Cerebellar nuclear complex (tissue), 1 donor: ENCODE results near the gene KICS2.
"Not testable (repeated sequence)": the region's sequence is repeated elsewhere in the genome, so short reads cannot be mapped to it uniquely, and the experiment has no call there.

ENCODE experiments used
- DNase-seq, 2 experiments: peaks; one replicate each; lab custom pipeline; 2025; lab: John Stamatoyannopoulos, UW

Gene KICS2

DNA sequence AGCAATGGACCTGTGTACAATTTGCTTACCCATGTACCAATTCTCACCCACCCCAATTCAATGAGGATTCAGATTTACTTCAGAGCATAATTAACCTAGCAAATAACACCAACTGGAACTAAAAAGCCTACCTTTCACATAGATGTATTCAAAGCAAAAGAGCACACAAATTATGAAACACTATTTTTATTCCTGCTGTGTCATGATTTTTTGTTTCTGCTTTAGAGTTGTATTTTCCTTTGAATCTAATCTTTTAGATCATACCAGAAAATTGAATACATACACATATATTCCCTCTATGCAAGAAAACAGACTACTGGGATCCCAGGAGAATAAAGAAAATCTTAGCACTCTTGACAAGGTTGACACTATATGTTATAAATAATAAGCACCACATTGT, 5.9 kb downstream of the KICS2 start:
- DNase-seq: no peak

DNA sequence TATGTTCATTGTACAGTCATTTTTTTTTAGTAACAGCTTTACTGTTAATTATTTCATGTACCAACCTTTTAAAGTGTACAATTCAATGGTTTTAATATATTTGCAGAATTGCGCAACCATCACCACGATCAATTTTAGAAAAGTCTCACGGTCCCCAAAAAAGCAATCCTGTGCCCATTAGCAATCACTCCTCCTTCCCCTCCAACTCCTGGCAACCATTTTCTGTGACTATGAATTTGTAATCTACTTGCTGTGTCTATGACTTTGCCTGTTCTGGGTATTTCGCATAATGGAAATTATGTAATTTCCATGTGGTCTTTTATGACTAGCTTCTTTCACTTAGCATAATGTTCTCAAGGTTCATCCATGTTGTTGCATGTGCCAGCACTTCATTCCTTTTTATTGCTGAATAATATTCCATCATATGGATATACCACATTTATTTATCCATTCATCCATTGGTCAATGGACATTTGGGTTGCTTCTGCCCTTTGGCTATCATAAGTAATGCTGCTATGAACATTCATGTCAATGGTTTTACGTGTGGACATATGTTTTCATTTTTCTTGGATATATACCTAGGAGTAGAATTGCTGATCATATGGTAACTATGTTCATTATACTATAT, 9.9 kb downstream of the KICS2 start:
- DNase-seq: no peak

DNA sequence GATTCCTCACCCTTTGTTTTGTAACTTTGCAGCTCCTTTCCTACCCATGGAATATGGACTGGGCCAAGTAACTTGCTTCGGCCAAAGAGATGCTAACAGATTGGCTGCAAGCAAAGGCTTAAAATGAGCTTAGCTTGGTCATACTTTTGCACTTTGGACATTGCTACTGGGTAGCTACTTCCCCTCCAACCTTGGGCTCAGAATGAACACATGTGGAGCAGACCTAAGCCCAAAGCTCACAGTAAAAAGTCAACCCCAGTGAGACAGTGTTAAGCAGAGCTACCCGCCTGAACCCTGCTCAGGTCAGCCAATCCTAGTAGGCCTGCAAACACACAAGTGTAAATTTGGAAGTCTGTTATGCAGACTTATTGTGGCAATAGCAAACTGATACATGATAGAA, 14.6 kb downstream of the KICS2 start:
- no peak for DNase-seq

DNA sequence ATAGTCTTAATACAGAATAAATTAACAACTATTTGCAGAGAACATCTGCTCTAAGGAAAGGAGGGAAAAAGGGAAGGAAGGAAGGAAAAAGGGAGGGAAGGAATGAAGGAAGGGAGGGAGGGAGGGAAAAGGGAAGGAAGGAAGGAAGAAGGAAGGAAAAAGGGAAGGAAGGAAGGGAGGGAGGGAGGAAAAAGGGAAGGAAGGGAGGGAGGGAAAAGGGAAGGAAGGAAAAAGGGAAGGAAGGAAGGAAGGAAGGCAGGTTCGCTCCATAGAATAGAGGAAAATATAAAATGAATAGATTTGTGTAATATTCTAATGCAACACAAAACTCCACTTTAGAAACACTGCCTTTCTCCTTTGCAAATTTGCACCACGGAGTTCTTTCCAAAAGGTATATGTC, 16.6 kb downstream of the KICS2 start:
- no peak for DNase-seq

DNA sequence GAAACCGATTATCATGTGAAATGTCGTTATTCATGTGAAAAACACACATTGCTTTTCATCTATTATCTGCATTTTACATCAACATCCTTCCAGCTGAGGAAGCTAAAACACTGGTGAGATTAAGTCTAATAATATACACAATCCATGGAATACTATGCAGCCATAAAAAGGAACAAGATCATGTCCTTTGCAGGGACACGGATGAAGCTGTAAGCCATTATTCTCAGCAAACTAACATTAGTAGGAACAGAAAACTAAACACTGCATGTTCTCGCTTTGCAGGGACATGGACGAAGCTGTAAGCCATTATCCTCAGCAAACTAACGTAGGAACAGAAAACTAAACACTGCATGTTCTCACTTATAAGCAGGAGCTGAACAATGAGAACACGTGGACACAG, 18.3 kb downstream of the KICS2 start:
- no peak for DNase-seq

DNA sequence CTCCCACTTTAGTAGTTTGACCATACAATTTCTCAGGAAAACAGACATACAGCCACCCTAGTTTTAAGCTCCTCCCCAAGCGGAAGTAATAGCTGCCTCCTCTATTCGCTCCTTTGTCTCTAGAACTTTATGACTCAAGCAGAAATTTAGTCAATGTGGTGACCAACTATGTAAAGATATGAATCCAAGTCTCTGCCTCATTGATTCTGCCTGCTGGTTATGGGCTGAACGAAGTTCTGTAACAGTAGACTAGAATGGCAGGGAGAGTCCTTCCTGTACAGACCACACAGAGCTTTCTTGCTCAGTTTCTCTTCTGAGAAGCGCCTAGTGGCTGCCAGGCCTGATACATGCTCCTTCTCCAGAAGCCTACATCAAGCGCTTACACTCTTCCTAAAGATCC, 19.1 kb downstream of the KICS2 start:
- DNase-seq: no peak

DNA sequence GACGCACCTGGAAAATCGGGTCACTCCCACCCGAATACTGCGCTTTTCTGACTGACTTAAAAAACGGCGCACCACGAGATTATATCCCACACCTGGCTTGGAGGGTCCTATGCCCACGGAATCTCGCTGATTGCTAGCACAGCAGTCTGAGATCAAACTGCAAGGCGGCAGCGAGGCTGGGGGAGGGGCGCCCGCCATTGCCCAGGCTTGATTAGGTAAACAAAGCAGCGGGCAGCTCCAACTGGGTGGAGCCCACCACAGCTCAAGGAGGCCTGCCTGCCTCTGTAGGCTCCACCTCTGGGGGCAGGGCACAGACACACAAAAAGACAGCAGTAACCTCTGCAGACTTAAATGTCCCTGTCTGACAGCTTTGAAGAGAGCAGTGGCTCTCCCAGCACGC, 26.3 kb downstream of the KICS2 start:
- not testable (repeated sequence) for DNase-seq

DNA sequence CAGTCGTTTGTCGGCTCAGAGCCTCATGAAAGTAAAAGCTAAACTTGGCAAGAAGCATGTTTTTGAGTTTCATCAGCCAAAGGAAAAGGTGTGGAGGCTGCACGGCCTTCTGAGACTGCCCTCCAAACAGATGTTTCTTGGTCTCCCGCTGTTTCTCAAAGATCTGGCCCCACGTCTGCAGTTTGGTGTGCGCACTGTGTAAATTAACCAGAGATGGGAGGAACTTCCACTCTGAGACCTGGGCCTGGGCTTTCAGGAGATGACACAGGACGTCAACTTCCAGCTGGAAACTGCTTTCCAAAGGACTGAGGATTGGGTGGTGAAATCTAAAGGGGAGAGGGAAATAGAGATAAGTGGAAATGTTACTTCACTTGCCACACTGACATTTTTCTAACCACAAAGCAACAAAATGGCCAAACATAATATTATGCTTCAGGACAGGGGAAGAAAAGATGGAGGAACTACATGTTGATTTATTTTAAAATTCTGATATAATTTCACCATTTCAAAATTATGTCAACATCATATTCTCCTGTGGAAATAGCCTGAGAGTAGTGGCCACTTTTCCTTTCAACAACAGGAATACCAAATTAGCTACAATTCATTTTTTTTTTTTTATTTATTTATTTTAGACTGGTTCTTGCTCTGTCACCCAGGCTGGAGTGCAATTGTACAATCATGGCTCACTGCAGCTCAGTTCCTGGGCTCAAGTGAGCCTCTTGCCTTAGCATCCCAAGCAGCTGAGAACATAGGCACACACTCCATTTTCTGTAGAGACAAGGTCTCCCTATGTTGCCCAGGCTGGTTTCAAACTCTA, 27.6 kb downstream of the KICS2 start:
- DNase-seq: no peak

DNA sequence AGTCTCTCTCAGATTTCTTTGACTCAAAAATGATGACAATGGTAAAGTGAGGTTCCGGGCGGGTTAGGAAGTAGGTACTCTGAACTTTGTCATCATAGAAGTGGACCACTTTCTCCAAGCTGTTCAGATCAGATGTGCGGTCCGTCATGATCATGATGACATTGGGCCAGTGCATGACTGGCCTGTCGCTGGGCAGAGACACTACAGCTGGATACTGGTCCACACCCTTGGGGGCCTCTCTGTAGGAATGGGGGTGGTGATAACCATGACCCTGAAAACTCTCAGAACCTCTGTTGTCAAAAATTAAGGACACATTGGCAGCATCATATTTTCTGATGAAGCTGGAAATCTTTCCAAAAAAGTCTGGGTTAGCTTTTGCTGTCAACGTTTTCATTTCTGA, 28.2 kb downstream of the KICS2 start:
- DNase-seq: no peak

DNA sequence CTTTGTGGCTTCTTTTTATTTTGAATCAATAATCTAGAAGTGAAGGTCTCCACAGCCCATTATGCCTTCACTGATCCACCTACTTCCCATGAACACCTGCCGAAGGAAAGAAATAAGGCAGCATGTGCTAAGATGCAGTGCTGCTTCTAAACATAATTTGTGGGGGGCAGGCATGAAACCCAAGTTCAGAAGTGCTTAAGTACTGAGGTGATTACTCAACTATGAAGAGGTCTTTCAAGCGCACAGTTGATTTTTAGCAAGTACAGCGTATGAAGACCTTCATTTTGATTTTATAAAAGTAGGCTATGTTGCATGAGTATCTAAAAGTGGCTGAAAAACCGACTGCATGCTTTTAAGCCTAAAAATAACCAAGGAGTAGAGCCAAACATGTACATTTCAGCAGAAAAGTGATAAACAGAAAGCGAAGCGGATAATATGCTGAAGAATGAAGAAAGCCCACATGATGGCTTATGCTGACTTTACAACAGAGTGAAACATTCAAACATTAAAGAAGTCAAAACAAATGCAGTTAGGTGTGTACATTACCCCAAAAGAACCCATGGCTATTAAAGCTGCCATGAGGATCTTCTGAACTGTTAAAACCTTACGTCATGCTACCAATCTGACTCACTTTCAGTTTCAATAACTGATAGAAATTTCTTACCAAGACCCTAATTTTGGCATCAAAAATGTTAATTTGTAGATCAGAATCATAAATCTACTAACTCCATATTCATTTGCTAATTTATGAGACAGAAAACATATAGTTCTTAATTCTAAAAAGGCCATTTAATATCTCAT, 29.3 kb downstream of the KICS2 start:
- DNase-seq: no peak

DNA sequence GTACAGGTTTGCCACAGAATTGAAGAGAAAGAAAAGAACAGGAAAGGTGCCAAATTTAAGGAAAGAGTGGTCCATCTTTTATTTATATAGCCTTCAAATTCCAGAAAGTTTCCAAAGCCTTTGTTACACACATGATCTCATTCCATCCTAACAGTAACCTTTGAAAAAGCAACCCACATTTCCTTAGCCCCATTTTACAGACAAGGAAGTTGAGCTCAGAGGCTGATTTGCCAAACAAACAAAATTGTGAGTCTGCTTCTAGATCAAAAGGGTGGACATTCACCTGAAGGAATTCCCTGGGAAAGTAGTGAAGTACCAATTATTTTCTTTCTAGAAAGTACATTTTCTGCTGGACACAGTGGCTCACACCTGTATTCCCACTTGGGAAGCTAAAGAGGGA, 32.0 kb downstream of the KICS2 start:
- DNase-seq: no peak

DNA sequence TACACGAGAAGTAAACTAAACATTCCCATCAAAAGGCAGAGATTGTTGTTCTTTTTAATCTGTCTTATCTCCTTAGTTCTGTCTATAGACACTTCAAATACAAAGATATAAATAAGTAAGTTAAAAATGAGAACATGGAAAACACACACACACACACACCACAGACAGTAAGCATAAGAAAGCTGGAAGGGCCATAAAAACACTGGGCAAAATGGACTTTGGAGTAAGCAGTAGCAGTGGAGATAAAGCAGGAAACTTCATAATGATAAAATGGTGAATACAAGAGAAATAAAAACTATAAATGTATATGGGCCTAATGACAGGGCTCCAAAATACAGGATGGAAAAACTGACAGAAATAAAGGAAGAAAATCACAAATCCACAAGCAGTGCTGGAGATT, 32.6 kb downstream of the KICS2 start:
- DNase-seq: no peak

DNA sequence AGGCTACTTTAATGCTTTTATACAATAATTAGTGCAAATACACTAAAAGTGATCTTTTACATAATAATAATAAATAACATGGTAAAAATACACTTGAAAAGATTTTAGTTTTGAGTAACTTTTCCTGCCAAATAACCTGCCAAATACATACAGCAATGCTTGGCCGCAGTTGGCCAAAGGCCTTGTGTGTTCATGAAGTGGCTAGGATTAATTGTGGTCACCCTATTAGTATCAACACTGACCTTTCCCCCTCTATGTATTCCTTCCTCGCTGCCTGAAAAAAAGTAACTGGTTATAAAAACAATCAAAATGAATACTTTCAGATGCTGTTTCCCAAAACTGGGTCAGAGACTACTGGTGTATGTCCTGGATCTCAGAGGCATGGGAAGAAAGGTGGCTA, 34.3 kb downstream of the KICS2 start:
- DNase-seq: no peak

DNA sequence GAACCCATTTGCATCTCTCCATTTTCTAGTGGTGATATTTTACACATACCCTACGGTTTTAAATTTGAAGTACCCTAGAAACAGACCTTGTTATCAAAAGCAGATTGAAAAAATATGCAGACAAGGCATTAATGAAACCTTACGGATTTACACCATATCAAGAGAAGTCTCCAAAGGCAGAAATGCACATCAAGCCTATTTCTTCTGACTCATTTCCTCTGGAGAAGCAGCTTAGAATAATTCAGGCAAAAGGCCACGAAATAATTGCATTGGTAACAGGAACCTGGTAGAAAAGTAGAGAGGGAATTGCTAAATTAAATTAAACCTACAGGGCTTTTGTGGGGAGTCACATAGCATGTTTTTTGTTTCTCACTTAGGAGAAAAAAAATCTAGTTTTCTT, 34.7 kb downstream of the KICS2 start:
- DNase-seq: no peak

DNA sequence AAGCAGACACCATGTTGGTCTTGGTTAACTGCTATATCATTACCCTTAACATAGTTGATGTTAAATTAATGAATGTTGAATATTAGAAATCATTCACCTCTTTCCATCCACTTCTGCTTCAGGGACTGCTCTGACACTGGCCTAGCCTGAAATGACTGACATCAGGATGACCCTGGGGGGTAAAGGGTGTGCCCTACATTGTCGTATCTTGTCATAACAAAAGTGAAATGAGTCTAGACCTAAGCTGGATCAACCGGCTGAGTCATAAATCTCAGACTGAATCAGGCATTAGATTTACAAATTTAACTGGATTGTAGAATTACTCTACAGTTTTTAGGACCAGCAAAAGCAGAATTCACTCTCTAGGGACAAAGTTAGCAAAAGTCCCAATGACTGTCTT, 35.3 kb downstream of the KICS2 start:
- no peak for DNase-seq

DNA sequence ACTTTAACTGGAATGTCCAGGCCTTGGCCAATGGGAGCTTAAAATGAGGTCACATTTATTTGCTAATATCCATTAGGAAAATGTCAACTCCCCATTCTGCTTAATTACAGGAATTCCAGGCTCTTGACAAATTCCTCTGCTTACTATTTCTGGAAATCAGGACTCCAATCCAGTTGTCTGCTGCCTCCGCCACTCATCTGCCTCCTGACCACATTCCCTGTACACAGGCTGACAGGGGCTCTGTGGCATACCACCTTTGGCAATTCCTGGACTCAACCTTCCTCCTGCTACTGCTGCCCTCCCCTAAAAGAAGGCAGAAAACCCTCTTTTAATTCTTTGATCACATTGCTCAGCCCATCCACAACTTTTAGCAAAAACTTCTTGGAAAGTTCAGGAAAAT, 37.9 kb downstream of the KICS2 start:
- no peak for DNase-seq

DNA sequence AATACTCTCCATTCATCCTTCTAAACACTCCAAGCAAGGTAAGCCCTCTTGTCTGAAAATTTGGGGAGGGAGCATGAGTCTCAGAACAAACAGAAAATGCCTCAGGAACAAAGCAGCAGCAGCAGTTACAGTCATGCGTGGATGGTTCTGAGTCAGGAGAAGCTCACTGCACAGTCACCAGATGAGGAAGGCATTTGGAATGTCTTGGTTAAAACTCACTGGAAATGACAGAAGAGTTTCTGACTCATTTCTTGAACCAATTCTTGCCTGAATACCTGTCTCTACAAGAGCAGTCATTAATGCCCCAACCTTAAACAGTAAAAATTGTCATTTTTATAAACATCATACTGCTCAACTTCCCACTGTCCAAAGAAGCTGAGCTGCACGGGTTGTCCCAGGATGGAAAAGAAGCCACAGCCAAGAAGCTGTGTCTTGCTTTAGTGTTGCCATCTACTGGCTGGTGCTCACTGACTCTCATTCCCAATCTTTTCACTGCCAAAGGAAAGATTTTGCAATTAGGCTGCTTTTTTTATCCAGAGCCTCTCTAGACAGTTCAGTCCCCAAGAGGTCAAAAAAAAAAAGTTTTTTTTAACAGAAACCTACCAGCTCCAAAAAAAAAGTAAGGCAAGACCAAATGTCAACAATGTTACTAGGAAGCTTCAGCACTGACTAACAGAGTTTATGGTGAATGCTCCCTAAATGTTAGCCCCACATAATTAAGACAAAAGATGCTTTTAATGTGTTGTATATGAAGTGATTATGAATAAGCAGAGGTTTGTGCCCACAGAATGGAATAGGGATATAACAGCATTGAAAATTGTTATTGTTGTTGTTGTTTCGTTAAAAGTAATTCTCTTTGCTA, 40.4 kb downstream of the KICS2 start:
- DNase-seq: no peak

DNA sequence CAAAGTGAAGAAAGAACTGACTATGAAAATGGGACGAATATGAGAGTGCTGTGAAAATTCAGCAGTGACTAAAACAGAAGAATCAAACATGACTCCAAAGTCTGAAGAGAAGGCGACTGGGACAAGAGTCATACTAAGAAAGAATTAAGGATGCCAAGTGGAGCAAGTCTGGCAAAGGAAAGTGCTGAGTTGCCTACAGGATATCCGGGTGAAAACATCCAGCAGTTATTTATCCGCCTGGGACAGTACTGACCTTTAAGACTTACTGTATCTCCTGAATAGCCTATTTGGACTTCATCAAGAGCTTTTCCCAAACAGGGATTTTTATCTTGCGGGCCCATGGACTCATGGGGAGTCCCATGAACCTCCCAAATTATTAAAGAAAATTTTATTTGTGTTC, 41.1 kb downstream of the KICS2 start:
- no peak for DNase-seq

DNA sequence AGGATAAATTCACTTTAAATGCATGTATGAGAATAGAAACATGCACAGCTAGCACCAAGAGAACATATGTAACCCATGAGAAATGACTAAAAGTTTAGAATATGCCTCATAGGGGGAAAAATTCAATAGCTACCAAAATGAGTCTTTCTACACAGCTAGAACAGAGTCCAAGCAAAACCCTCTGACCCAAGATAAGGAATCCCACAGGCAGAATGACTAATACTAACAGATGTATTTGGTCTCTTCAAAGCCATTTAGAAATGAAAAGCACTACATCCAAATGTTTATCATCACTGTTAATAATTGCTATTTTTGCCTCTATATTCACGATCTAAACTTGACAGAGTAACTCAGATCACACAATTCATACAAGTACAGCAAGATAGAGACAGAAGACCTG, 44.0 kb downstream of the KICS2 start:
- no peak for DNase-seq

DNA sequence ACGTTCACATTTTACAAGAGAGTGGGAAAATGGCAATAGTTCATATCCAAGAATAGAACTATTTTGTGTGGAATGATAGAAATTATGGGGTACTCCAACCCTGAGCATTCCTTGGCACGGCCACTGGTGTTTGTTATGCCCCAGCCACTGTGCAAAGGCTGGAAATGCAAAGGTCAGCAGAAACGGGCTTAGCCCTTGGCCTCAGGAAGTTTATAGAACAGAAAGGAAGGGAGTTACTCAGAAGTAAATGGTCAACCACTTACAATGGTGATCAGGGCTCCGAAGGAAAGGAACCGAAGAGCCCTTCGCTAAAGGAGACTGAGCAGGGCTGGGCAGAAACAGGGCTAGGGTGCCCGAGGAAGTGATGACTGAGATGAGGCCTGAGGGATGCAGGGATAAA, 45.1 kb downstream of the KICS2 start:
- DNase-seq: no peak

DNA sequence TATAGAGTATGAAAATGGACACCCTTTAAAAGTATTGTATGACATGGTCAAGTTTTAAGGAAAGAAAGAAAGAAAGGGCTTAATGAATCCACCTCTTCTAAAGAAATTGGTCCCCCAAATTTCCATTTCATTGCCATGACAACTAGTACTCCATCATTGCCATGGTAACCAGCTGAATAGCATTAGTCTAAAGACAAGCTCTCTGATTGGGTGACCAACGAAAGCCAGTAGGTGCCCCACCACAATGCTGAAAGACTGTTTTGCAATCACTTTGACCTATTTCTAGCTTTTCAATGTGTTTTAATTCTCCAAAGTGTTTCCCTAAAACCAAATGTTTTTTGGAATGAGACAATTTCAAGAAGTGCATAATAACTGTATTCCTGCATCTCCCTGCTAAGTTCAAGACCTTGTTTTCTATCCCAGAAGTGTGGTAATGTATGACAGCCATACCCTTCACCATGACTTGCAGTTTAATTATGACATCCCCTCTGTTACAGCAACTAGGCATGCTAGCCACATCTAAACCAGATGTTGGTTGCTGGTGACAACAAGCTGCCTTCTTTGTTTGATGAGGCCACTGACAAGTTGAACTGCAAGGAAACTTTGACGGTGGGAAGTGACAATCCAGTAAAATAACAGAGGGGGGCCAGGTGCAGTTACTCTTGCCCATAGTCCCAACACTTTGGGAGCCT, 46.7 kb downstream of the KICS2 start:
- DNase-seq: no peak

DNA sequence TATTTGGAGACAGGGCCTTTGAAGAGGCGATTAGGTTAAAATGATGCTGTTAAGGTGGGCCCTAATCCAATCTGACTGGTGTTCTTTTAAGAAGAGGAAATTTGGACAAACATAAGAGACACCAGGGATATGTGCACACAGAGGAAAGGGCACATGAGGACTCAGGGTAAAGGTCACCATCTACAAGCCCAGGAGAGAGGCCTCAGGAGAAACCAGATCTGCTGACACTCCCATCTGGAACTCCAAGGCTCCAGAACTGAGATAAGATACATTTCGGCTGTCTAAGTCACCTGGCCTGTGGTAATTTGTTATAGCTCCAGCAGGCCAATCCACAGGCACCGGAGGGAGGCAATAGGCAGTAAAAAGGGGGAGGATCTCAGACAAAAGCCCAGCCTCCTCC, 48.6 kb downstream of the KICS2 start:
- DNase-seq: no peak
